Measurements from ENCODE around the gene SULT4A1. TPM values are rescaled to one million over a fixed set of nuclear protein-coding genes. Genes with fewer than 3 reads are reported as not detected.

Gene SULT4A1
- total and polyA plus RNA-seq, 2 of the 8 experiments (the other 6 are each of a cell fraction or from before 2014, with no cell fraction given): 9.1 to 11.8 TPM

GRCh38 chr22:43891360-43892182 lies 29.3 kb upstream of the SULT4A1 start, which contains the start of gene PNPLA5 (continued):
- no peak for TF ChIP-seq ZNF274 (IDR thresholded peaks at IDR 0.05; ENCODE audit: borderline replicate concordance, extremely low read depth, low read length)
- no peak for TF ChIP-seq SUZ12 (IDR thresholded peaks at IDR 0.05; ENCODE audit: low read length)
- peak; percentile 69 for TF ChIP-seq CREB1 (IDR thresholded peaks at IDR 0.05)
- TF ChIP-seq POU5F1 (IDR thresholded peaks at IDR 0.05; ENCODE audit: low read depth, low read length): no peak
- peak; percentile 86 for TF ChIP-seq MAX (IDR thresholded peaks at IDR 0.05)
- TF ChIP-seq CHD7 (IDR thresholded peaks at IDR 0.05; ENCODE audit: insufficient replicate concordance, low read length): no peak
- no peak for TF ChIP-seq NANOG (IDR thresholded peaks at IDR 0.05; ENCODE audit: insufficient read depth, low read depth, low read length, poor library complexity, severe bottlenecking)
- no peak for TF ChIP-seq CTBP2 (IDR thresholded peaks at IDR 0.05; ENCODE audit: borderline replicate concordance, insufficient read depth, insufficient read length, low read length)
- no peak for TF ChIP-seq GTF2F1 (IDR thresholded peaks at IDR 0.05; ENCODE audit: borderline replicate concordance, low read depth, low read length)
- no peak for TF ChIP-seq TEAD4 (IDR thresholded peaks at IDR 0.05; ENCODE audit: low read depth, low read length)
